Ramos (cell line): ENCODE data around the gene TUBA3D.
"Not testable (repeated sequence)": the region's sequence is repeated elsewhere in the genome, so short reads cannot be mapped to it uniquely, and the experiment has no call there.

ENCODE experiments used
- in situ Hi-C: fragments of 300-500 bp; cut with MboI; formaldehyde crosslinking; loops from one replicate; pipeline ENCODE4 v1.14.3; 2022; ENCODE audit warnings: low sequenced_read_pairs; ENCODE audit not compliant: unreplicated experiment

Gene TUBA3D

GRCh38 chr2:131530626-131531344, 54.9 kb downstream of the TUBA3D start:
- in situ Hi-C loops = not testable (repeated sequence)

GRCh38 chr2:131531547-131532185, 55.7 kb downstream of the TUBA3D start:
- in situ Hi-C loops = not testable (repeated sequence)
